HepG2 (cell line): ENCODE measurements around the gene SLC9A8. TPM values are rescaled to one million over a fixed set of nuclear protein-coding genes. Genes with fewer than 3 reads are reported as not detected.

Experiments used
- ATF2 ChIP-seq: sonication (generic); formaldehyde crosslinking; IDR thresholded peaks from 2 replicates; pipeline ENCODE4 v1.4.0; 2020; ENCODE audit warnings: missing genetic modification reagents
- GTF3A ChIP-seq: sonication (generic); formaldehyde crosslinking; conservative IDR thresholded peaks from 2 replicates; pipeline ENCODE4 v1.4.0; 2020; ENCODE audit warnings: mild to moderate bottlenecking, missing genetic modification reagents
- MAF1 ChIP-seq: sonication (generic); formaldehyde crosslinking; IDR thresholded peaks from 2 replicates; pipeline ENCODE4 v1.5.0; 2020; ENCODE audit warnings: missing genetic modification reagents, borderline replicate concordance
- MTA3 ChIP-seq: sonication (generic); formaldehyde crosslinking; IDR thresholded peaks from 2 replicates; pipeline ENCODE4 v1.4.0; 2020; ENCODE audit warnings: missing genetic modification reagents
- MXI1 ChIP-seq: IDR thresholded peaks from 3 replicates; pipeline ENCODE4 v1.6.1; 2012; ENCODE audit warnings: low read depth, low read length, inconsistent platforms, borderline replicate concordance
- NR1H2 ChIP-seq: sonication (generic); formaldehyde crosslinking; IDR thresholded peaks from 2 replicates; pipeline ENCODE4 v1.8.1; 2022; ENCODE audit warnings: low read depth, missing genetic modification reagents, borderline replicate concordance
- RCOR2 ChIP-seq: IDR thresholded peaks from 2 replicates; pipeline ENCODE4 v1.6.1; 2016; ENCODE audit warnings: missing biosample characterization, missing genetic modification reagents
- RORA ChIP-seq: sonication (generic); formaldehyde crosslinking; IDR thresholded peaks from 2 replicates; pipeline ENCODE4 v1.5.0; 2020; ENCODE audit warnings: mild to moderate bottlenecking, missing genetic modification reagents, moderate library complexity
- ZBTB20 ChIP-seq: sonication (generic); formaldehyde crosslinking; IDR thresholded peaks from 2 replicates; pipeline ENCODE4 v1.8.1; 2023; ENCODE audit warnings: missing genetic modification reagents, low read depth, mild to moderate bottlenecking, borderline replicate concordance
- ZBTB21 ChIP-seq: sonication (generic); formaldehyde crosslinking; IDR thresholded peaks from 2 replicates; pipeline ENCODE4 v1.4.0; 2020; ENCODE audit warnings: missing genetic modification reagents
- ZMYM3 ChIP-seq: sonication (generic); formaldehyde crosslinking; IDR thresholded peaks from 2 replicates; pipeline ENCODE4 v1.5.1; 2020; ENCODE audit warnings: mild to moderate bottlenecking, missing genetic modification reagents
- ZNF138 ChIP-seq: sonication (generic); formaldehyde crosslinking; IDR thresholded peaks from 2 replicates; pipeline ENCODE4 v1.5.0; 2020; ENCODE audit warnings: mild to moderate bottlenecking, low read depth, missing genetic modification reagents
- ZNF142 ChIP-seq: sonication (generic); formaldehyde crosslinking; IDR thresholded peaks from 2 replicates; pipeline ENCODE4 v1.4.0; 2020; ENCODE audit warnings: missing genetic modification reagents
- ZNF232 ChIP-seq: sonication (generic); formaldehyde crosslinking; IDR thresholded peaks from 2 replicates; pipeline ENCODE4 v1.4.0; 2020; ENCODE audit warnings: missing genetic modification reagents, borderline replicate concordance
- ZNF615 ChIP-seq: sonication (generic); formaldehyde crosslinking; IDR thresholded peaks from 2 replicates; pipeline ENCODE4 v1.5.0; 2020; ENCODE audit warnings: mild to moderate bottlenecking, missing genetic modification reagents, borderline replicate concordance
- ZNF747 ChIP-seq: sonication (generic); formaldehyde crosslinking; IDR thresholded peaks from 2 replicates; pipeline ENCODE4 v1.8.1; 2023; ENCODE audit warnings: missing genetic modification reagents, mild to moderate bottlenecking, borderline replicate concordance
- polyA plus RNA-seq, 8 experiments: library from polyadenylated mRNA; depleted of rRNA in 3 of 8; stranded (reverse) in 7 of 8; unstranded in 1 of 8; fragments of >200 nt; fragmentation: Illumina TruSeq in 4 of 8; extraction: Trizol in 4 of 8; gene quantifications; 2 replicates each; pipeline versions ENCODE4 v1.2.1 to v1.2.3, GENCODE V29; 2011 to 2016; ENCODE audit warnings: low read depth in 4 of 8, missing spikeins in 1 of 8, mixed read lengths in 1 of 8; ENCODE audit not compliant: insufficient read depth in 1 of 8
- total RNA-seq, 5 experiments: library from RNA; depleted of rRNA; stranded (reverse); fragments of >200 nt; fragmentation: Illumina TruSeq; extraction: Trizol; gene quantifications; 2 replicates each; pipeline ENCODE4 v1.2.3, GENCODE V29; 2016; ENCODE audit warnings: low read depth in 1 of 5
- TF ChIP-seq, protein P1 (sequence below): sonication (generic); formaldehyde crosslinking; IDR thresholded peaks from 2 replicates; pipeline ENCODE4 v1.4.0; 2020; ENCODE audit warnings: missing genetic modification reagents, borderline replicate concordance
- TF ChIP-seq, protein P2 (sequence below): IDR thresholded peaks from 2 replicates; pipeline ENCODE4 v1.6.1; 2016

The SLC9A8 gene
- total and polyA plus RNA-seq, 2 of the 13 experiments (the other 11 are each of a cell fraction or from before 2014, with no cell fraction given), result 4.1 to 7.4 TPM

DNA sequence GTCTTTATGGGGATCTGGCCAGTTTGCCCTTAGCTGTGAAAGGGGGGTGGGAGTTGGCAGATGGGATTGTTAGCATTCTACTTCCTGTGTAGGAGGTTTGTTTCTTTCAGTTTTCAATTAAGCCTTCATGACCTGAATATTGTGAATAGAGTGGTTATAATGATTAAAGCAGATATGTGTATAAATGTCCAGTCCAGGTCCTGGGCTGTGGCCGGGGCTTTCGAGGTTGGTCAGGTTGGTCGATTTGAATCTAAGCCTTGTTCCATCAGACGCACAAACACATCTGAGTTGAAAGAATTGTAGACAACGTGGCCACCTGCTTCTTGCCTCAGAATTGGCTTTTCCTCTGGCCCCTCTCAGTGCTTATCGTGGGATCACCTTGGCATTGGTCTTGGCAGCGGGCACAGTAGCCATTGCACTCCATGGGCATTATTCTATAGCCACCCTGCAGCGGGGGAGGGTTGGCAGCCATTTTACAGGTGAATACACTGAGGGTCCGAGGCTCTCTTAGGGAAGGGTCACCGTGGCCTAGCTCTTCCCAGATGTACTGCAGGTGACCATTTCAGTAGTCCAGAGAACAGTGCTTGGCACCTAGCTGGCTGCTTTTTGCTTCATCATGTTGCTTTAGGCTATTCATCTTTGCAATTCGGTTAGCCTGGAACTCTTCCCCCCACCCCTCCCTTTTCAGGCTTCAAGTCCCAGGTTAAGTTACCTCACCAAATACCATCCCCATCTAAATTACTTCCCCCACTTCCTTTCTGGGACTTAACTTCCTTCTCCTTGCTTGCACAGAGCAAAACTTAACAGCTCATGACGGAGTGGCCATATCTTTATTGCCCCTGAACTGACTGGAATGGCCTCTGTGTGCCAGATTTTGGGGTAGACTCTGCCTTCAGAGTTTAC is 124.7 kb downstream of the SLC9A8 start (continued):
- TF ChIP-seq ZMYM3 (CRISPR knock-in tag) (peak; percentile 85), MTA3 (CRISPR knock-in tag) (no peak), ZNF615 (CRISPR knock-in tag) (no peak), GTF3A (CRISPR knock-in tag) (0 out of 2 replicates have a peak, but pooled peaks have one; percentile 32), MXI1 (0 out of 3 replicates have a peak, but pooled peaks have one; percentile 12), ZNF142 (0 out of 2 replicates have a peak, but pooled peaks have one; percentile 58), NR1H2 (no peak), ATF2 (CRISPR knock-in tag) (0 out of 2 replicates have a peak, but pooled peaks have one; percentile 13), RORA (CRISPR knock-in tag) (no peak), ZNF138 (no peak; the same call in 1 of the 2 replicates), ZNF232 (CRISPR knock-in tag) (peak; percentile 78; the same call in 1 of the 2 replicates), ZNF747 (CRISPR knock-in tag) (peak; percentile 74; the same call in 1 of the 2 replicates), ZBTB21 (no peak), MAF1 (CRISPR knock-in tag) (0 out of 2 replicates have a peak, but pooled peaks have one; percentile 27), RCOR2 (CRISPR knock-in tag) (peak; percentile 35; the same call in 1 of the 2 replicates), ZBTB20 (CRISPR knock-in tag) (peak; percentile 67; the same call in 1 of the 2 replicates)
- TF ChIP-seq, protein P1, sequence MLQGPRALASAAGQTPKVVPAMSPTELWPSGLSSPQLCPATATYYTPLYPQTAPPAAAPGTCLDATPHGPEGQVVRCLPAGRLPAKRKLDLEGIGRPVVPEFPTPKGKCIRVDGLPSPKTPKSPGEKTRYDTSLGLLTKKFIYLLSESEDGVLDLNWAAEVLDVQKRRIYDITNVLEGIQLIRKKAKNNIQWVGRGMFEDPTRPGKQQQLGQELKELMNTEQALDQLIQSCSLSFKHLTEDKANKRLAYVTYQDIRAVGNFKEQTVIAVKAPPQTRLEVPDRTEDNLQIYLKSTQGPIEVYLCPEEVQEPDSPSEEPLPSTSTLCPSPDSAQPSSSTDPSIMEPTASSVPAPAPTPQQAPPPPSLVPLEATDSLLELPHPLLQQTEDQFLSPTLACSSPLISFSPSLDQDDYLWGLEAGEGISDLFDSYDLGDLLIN (CRISPR knock-in tag), result 0 out of 2 replicates have a peak, but pooled peaks have one; percentile 43
- TF ChIP-seq, protein P2, sequence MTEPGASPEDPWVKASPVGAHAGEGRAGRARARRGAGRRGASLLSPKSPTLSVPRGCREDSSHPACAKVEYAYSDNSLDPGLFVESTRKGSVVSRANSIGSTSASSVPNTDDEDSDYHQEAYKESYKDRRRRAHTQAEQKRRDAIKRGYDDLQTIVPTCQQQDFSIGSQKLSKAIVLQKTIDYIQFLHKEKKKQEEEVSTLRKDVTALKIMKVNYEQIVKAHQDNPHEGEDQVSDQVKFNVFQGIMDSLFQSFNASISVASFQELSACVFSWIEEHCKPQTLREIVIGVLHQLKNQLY (CRISPR knock-in tag), result no peak
